ENCODE results near the gene SRRM4. TPM values are rescaled to one million over a fixed set of nuclear protein-coding genes. Genes with fewer than 3 reads are reported as not detected.

SRRM4 gene
- total and polyA plus RNA-seq, 12 donors: 0.11 to 4.3 (median 0.67) TPM; not detected in 3

- H3K4me3 ChIP-seq: no peak overlapping the region
- DNase-seq: no peak
- no peaks in the 10 kb centered on the region for H3K9me3 ChIP-seq (replicated peaks in 1 of 3)
- H3K27me3 ChIP-seq: peaks cover 5% of the 10 kb centered on the region
- H3K36me3 ChIP-seq (replicated peaks in 1 of 2): no peaks in the 10 kb centered on the region
- no peaks in the 10 kb centered on the region for H3K4me1 ChIP-seq (replicated peaks in 1 of 2)
- H3K27ac ChIP-seq: no peak overlapping the region
- WGBS, 4 donors: 69 to 82% (median 76%) methylated on average over 3 of the region's 3 CpGs
- intact Hi-C loops (cut with DNase I): loop anchor here in 1 of 2 donors (5.0 kb wide), 1 partner anchor 294 kb away; no protein-coding TSS in a partner anchor
- TF ChIP-seq CTCF (IDR thresholded peaks at IDR 0.05) (no peak), POLR2A (IDR thresholded peaks at IDR 0.05) (no peak)
These were observed 136.6 kb downstream of the SRRM4 start for GRCh38 chr12:119117936-119118335.

GRCh38 chr12:119118625-119119024 lies 137.3 kb downstream of the SRRM4 start:
- no peak overlapping the region for H3K4me3 ChIP-seq
- DNase-seq: no peak
- TF ChIP-seq CTCF (IDR thresholded peaks at IDR 0.05) (no peak), POLR2A (IDR thresholded peaks at IDR 0.05) (no peak)
- intact Hi-C loops (cut with DNase I): loop anchor here in 1 of 2 donors (5.0 kb wide), 1 partner anchor 294 kb away; no protein-coding TSS in a partner anchor
- H3K27me3 ChIP-seq: peaks cover 5% of the 10 kb centered on the region
- 62 to 82% (median 70%) methylated on average over 3 of the region's 3 CpGs for WGBS, 4 donors
- H3K36me3 ChIP-seq (replicated peaks in 1 of 2): no peaks in the 10 kb centered on the region
- H3K4me1 ChIP-seq (replicated peaks in 1 of 2): no peaks in the 10 kb centered on the region
- no peaks in the 10 kb centered on the region for H3K9me3 ChIP-seq (replicated peaks in 1 of 3)
- no peak overlapping the region for H3K27ac ChIP-seq

GRCh38 chr12:119122047-119122446 lies 140.7 kb downstream of the SRRM4 start:
- Histone ChIP-seq H3K9me3 (replicated peaks in 1 of 3) (no peaks in the 10 kb centered on the region), H3K27ac (no peak overlapping the region), H3K4me1 (replicated peaks in 1 of 2) (no peaks in the 10 kb centered on the region), H3K4me3 (no peak overlapping the region), H3K27me3 (peaks cover 5% of the 10 kb centered on the region), H3K36me3 (replicated peaks in 1 of 2) (no peaks in the 10 kb centered on the region)
- no peak for TF ChIP-seq POLR2A (IDR thresholded peaks at IDR 0.05)
- TF ChIP-seq CTCF (IDR thresholded peaks at IDR 0.05): no peak
- 64 to 79% (median 67%) methylated on average over 5 of the region's 5 CpGs for WGBS, 4 donors
- intact Hi-C loops (cut with DNase I): no loop called here
- DNase-seq: no peak

- no peak for DNase-seq
- no peaks in the 10 kb centered on the region for H3K36me3 ChIP-seq (replicated peaks in 1 of 2)
- intact Hi-C loops (cut with DNase I): no loop called here
- peaks cover 5% of the 10 kb centered on the region for H3K27me3 ChIP-seq
- no peak for TF ChIP-seq CTCF (IDR thresholded peaks at IDR 0.05)
- H3K4me3 ChIP-seq: no peak overlapping the region
- H3K4me1 ChIP-seq (replicated peaks in 1 of 2): no peaks in the 10 kb centered on the region
- no peak overlapping the region for H3K27ac ChIP-seq
- no peaks in the 10 kb centered on the region for H3K9me3 ChIP-seq (replicated peaks in 1 of 3)
- WGBS, 4 donors: 42 to 54% (median 47%) methylated on average over 4 of the region's 4 CpGs
These were observed 141.4 kb downstream of the SRRM4 start for GRCh38 chr12:119122751-119123150.
